Activated T-helper 2 cell treated with anti-CD3 and anti-CD28 coated beads, Interferon-gamma antibody, Interleukin-2, Interleukin-4, amounts not matched to agents 10 μg/mL and 5 μg/mL and 100 μg/mL, durations not matched to agents 14 hours and 24 hours and 36 hours (primary cell): ENCODE data around the gene PGAM4. TPM values are rescaled to one million over a fixed set of nuclear protein-coding genes. Genes with fewer than 3 reads are reported as not detected.
A peak's percentile ranks its signal among the peaks of the same experiment; 100 is the strongest.

Source experiments
- DNase-seq: peaks from one replicate; pipeline ENCODE4 v3.0.0; 2021; ENCODE audit warnings: low spot score
- H3K27ac Mint-ChIP-seq: one replicate; pipeline ENCODE4 v1.8.0; 2021; ENCODE audit warnings: mixed read lengths
- H3K27me3 Mint-ChIP-seq: one replicate; pipeline ENCODE4 v1.8.0; 2021; ENCODE audit warnings: low read depth, mixed read lengths
- H3K36me3 Mint-ChIP-seq: one replicate; pipeline ENCODE4 v1.8.0; 2021; ENCODE audit warnings: low read depth, mixed read lengths
- H3K4me1 Mint-ChIP-seq: one replicate; pipeline ENCODE4 v1.8.0; 2021; ENCODE audit warnings: low read depth, mixed read lengths
- H3K4me3 Mint-ChIP-seq: one replicate; pipeline ENCODE4 v1.8.0; 2021; ENCODE audit warnings: low read depth, mild to moderate bottlenecking, moderate library complexity, mixed read lengths
- H3K9me3 Mint-ChIP-seq: one replicate; pipeline ENCODE4 v1.8.0; 2021; ENCODE audit warnings: mixed read lengths
- intact Hi-C: fragments of 100-400 bp; cut with micrococcal nuclease; formaldehyde crosslinking; loops from one replicate; pipeline ENCODE4 v1.15.1; 2023
- total RNA-seq: library from RNA; stranded (reverse); gene quantifications from 2 replicates; pipeline ENCODE4 v1.2.3, GENCODE V29; 2022

The PGAM4 gene
- 0.48 and 0.66 TPM in 2 replicates for total RNA-seq

DNA sequence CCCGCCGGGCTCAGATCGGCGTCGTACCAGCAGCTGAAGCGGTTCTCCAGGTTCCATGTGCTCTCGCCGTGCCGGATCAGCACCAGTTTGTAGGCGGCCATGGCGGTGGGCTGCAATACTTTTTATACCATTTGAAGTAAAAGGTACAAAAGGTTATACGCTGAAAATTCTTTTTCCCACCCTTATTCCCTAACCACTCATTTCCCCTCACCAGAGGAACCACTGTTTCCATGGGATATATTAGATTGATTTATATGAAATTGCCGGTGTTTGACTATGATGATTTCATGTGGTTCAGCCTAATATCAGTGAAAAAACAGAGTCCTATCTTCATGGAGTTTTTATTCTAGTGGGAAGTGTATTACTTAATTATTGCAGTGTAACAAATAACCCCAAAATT lies at the start of gene PGAM4:
Gene PGAM4, minus strand, starts transcription at position 101 of the 400 bp plus-strand sequence. Its CDS starts 0 bp downstream, at position 101.
- Mint-ChIP-seq H3K4me1 (peaks cover 5% of the 10 kb centered on the region), H3K36me3 (peaks cover 17% of the 10 kb centered on the region), H3K27ac (no peak within 1 kb of the TSS), H3K4me3 (no peak within 1 kb of the TSS), H3K9me3 (no peaks in the 10 kb centered on the region), H3K27me3 (no peaks in the 10 kb centered on the region)
- no peak for DNase-seq
- intact Hi-C loops: loop anchor here (10.0 kb wide), 1 partner anchor 545 kb away; no protein-coding TSS in a partner anchor

- Mint-ChIP-seq H3K27ac (no peak overlapping the region), H3K36me3 (peaks cover 13% of the 10 kb centered on the region), H3K4me3 (no peak overlapping the region), H3K9me3 (no peaks in the 10 kb centered on the region), H3K4me1 (no peaks in the 10 kb centered on the region), H3K27me3 (no peaks in the 10 kb centered on the region)
- no peak for DNase-seq
- intact Hi-C loops: no loop called here
Measured at GRCh38 chrX:78011846-78012245, 42.4 kb upstream of the PGAM4 start.

- H3K36me3 Mint-ChIP-seq: peaks cover 4% of the 10 kb centered on the region
- H3K27me3 Mint-ChIP-seq: no peaks in the 10 kb centered on the region
- no peak overlapping the region for H3K4me3 Mint-ChIP-seq
Measured at GRCh38 chrX:77979870-77980269, 10.4 kb upstream of the PGAM4 start.

GRCh38 chrX:77977518-77977917 lies 8.1 kb upstream of the PGAM4 start:
- Mint-ChIP-seq H3K27me3 (no peaks in the 10 kb centered on the region), H3K36me3 (peaks cover 7% of the 10 kb centered on the region), H3K4me1 (no peaks in the 10 kb centered on the region), H3K4me3 (no peak overlapping the region), H3K9me3 (no peaks in the 10 kb centered on the region), H3K27ac (no peak overlapping the region)
- intact Hi-C loops: no loop called here
- no peak for DNase-seq

More at GRCh38 chrX:77979870-77980269, 10.4 kb upstream of the PGAM4 start:
- H3K4me1 Mint-ChIP-seq: no peaks in the 10 kb centered on the region
- intact Hi-C loops: no loop called here
- H3K9me3 Mint-ChIP-seq: no peaks in the 10 kb centered on the region
- no peak overlapping the region for H3K27ac Mint-ChIP-seq
- no peak for DNase-seq

DNA sequence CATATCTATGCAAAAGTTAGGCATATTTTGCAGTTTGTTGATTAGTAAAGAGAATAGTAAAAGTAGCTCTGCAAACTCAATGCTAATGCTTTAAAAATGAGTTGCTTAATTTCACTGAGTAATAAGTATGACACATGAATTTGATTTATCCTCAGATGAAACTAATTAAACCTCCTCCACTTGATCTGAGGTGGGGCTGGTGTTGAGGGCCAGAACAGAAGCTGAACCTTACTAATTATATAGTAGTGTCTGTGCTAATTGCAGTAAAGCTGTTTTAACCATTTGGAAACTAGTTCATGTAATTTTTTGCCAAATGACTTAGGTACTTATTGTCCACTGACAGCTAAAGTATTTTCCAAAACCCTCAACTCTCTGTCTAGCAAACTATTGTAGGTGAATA lies 7.7 kb upstream of the PGAM4 start:
- Mint-ChIP-seq H3K9me3 (no peaks in the 10 kb centered on the region), H3K27ac (no peak overlapping the region), H3K4me3 (no peak overlapping the region), H3K4me1 (no peaks in the 10 kb centered on the region), H3K36me3 (peaks cover 7% of the 10 kb centered on the region), H3K27me3 (no peaks in the 10 kb centered on the region)
- DNase-seq: no peak
- intact Hi-C loops: no loop called here

DNA sequence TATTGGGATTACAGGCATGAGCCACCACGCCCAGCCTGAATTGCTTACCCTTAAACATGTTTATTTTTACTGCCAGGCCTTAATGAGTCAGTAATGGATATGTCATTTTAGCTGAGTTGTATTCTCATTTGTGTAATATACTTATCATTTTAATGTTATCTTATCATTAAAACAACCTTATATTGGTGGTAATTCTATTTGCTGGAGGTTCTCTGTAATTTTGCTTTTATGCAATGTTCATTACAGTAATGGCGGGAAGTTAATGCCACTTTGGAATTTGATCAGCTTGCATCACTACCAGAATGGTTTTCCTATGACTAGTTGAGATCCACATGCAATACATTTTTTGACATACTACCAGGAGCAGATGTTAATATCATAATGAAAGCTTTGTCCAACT lies 6.3 kb upstream of the PGAM4 start:
- no peak overlapping the region for H3K4me3 Mint-ChIP-seq
- no peaks in the 10 kb centered on the region for H3K9me3 Mint-ChIP-seq
- H3K4me1 Mint-ChIP-seq: peaks cover under 1% of the 10 kb centered on the region
- no peak overlapping the region for H3K27ac Mint-ChIP-seq
- no peak for DNase-seq
- peaks cover 7% of the 10 kb centered on the region for H3K36me3 Mint-ChIP-seq
- H3K27me3 Mint-ChIP-seq: no peaks in the 10 kb centered on the region
- intact Hi-C loops: no loop called here

GRCh38 chrX:77967631-77968030 lies 1.8 kb downstream of the PGAM4 start:
- Mint-ChIP-seq H3K4me1 (peaks cover 7% of the 10 kb centered on the region), H3K4me3 (no peak overlapping the region)

DNA sequence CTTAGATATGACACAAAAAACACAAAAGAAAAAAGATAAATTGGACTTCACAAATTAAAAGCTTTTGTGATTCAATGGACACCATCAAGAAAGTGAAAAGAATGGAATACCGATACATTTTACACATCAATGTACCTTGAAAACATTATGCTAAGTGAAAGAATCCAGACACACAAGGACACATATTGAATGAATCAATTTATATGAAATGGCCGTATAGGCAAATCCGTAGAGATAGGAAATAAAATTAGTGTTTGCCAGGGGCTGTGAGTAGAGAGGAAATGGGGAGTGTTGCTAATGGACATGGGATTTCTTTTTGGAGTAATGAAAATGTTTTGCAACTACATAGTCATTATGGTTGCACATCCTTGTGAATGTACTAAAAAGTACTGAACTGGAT lies 3.1 kb downstream of the PGAM4 start:
- Mint-ChIP-seq H3K4me1 (peaks cover 17% of the 10 kb centered on the region), H3K9me3 (no peaks in the 10 kb centered on the region)

More at GRCh38 chrX:77967631-77968030, 1.8 kb downstream of the PGAM4 start:
- Mint-ChIP-seq H3K27me3 (no peaks in the 10 kb centered on the region), H3K36me3 (peaks cover 18% of the 10 kb centered on the region), H3K27ac (no peak overlapping the region), H3K9me3 (no peaks in the 10 kb centered on the region)
- intact Hi-C loops: loop anchor here (10.0 kb wide), 1 partner anchor 547 kb away; no protein-coding TSS in a partner anchor
- no peak for DNase-seq

DNA sequence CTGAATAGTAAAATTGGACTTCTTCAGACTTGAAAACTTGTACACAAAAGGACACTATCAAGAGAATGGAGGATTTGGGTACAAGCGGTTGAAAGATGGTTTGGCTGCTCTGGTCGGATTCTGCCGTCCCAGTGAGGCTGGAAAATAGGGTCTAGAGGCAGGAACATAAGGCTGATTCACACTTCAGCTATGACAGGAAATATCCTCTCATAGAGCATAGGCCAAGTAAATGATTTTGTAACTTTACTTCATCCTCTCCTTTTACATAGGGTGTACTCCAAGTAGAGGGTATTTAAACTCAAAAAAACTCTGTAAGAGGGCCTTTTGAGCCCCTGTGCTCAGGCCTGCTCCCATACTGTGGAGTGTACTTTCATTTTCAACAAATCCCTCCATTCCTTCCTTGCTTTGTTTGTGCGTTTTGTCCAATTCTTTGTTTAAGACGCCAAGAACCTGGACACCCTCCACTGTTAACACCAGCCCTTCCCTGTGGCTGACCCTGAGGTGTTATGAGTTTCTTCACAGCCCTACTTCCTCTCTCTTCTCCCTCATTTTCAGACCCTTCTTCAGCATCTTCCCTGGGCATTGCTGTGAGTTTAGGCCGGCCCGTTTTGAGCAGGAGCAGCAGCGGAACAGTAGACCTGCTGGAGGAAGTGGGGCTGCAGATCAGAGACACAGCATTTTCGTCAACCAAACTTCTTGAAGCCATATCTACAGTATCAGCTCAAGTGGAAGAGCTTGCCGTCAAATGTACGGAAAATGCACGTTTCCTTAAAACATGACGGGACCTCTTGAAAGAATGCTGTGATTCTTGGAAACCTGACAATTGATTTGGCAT lies 7.2 kb downstream of the PGAM4 start:
- Mint-ChIP-seq H3K27me3 (no peaks in the 10 kb centered on the region), H3K4me3 (peak overlapping the region; percentile 70), H3K27ac (peak overlapping the region; percentile 93), H3K4me1 (peaks cover 23% of the 10 kb centered on the region), H3K9me3 (peaks cover 12% of the 10 kb centered on the region), H3K36me3 (peaks cover 25% of the 10 kb centered on the region)
- DNase-seq: no peak
- intact Hi-C loops: loop anchor here (10.0 kb wide), 1 partner anchor 553 kb away; no protein-coding TSS in a partner anchor

More for the DNA sequence above, 3.1 kb downstream of the PGAM4 start:
- peaks cover 18% of the 10 kb centered on the region for H3K36me3 Mint-ChIP-seq
- no peak overlapping the region for H3K27ac Mint-ChIP-seq
- intact Hi-C loops: loop anchor here (10.0 kb wide), 1 partner anchor 548 kb away; no protein-coding TSS in a partner anchor
- no peaks in the 10 kb centered on the region for H3K27me3 Mint-ChIP-seq
- DNase-seq: no peak
- H3K4me3 Mint-ChIP-seq: no peak overlapping the region

DNA sequence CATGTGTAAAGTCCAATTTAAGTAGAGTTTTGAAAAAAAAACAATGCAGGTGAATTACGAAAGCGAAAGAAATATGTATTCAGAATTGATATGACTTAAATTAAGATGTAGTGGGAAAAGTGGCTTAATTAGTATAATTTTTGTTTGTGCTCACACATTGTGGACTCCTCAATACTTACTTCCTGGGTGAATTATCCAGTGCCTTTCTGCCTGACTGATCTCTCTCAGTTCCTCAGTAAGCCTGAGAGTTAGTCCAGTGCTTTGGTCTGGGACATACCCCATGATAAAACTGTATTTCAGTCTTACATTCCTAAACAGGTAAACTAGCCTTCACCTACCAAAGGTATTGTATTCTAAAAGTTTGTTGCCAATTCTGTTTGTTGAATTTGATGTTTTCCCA lies 8.4 kb downstream of the PGAM4 start:
- peaks cover 24% of the 10 kb centered on the region for H3K36me3 Mint-ChIP-seq
- H3K9me3 Mint-ChIP-seq: peaks cover 12% of the 10 kb centered on the region
- intact Hi-C loops: loop anchor here (2.0 to 10.0 kb wide), 2 partner anchors 50 to 554 kb away; partner anchors contain the start of gene ATP7A
- H3K4me3 Mint-ChIP-seq: peak overlapping the region; percentile 65
- no peaks in the 10 kb centered on the region for H3K27me3 Mint-ChIP-seq
- DNase-seq: no peak
- peaks cover 23% of the 10 kb centered on the region for H3K4me1 Mint-ChIP-seq
- peak overlapping the region; percentile 88 for H3K27ac Mint-ChIP-seq

GRCh38 chrX:77960567-77960966 lies 8.9 kb downstream of the PGAM4 start:
- intact Hi-C loops: loop anchor here (2.0 to 10.0 kb wide), 2 partner anchors 50 to 554 kb away; partner anchors contain the start of gene ATP7A

DNA sequence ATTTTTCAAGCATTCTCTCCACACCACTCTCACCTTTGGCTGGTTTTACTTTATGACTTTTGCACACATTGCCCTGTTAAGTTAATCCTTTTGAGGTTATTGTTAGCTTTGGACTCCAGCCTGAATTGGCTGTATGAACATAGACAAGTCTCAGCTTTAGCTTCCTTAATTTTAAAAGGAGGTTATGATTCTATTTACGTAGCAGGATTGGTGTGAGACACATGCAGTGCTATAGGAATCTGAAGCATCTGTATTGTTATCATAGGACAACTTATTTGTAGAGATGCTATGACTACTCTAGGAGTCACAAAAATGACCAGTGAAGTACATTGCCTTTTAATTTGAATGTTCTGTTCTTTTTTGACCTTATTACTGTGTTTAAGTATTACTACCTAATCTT lies 15.7 kb downstream of the PGAM4 start:
- peaks cover 13% of the 10 kb centered on the region for H3K4me1 Mint-ChIP-seq
- H3K9me3 Mint-ChIP-seq: peaks cover 15% of the 10 kb centered on the region
- DNase-seq: no peak
- no peak overlapping the region for H3K27ac Mint-ChIP-seq
- no peak overlapping the region for H3K4me3 Mint-ChIP-seq
- H3K27me3 Mint-ChIP-seq: no peaks in the 10 kb centered on the region
- intact Hi-C loops: no loop called here
- peaks cover 19% of the 10 kb centered on the region for H3K36me3 Mint-ChIP-seq

More at GRCh38 chrX:77960567-77960966, 8.9 kb downstream of the PGAM4 start:
- H3K4me3 Mint-ChIP-seq: peak overlapping the region; percentile 65
- H3K27ac Mint-ChIP-seq: peak overlapping the region; percentile 88
- no peak for DNase-seq
- H3K4me1 Mint-ChIP-seq: peaks cover 25% of the 10 kb centered on the region
- peaks cover 15% of the 10 kb centered on the region for H3K9me3 Mint-ChIP-seq
- H3K27me3 Mint-ChIP-seq: no peaks in the 10 kb centered on the region
- peaks cover 21% of the 10 kb centered on the region for H3K36me3 Mint-ChIP-seq

GRCh38 chrX:77953302-77953701 lies 16.1 kb downstream of the PGAM4 start:
- no peak overlapping the region for H3K27ac Mint-ChIP-seq
- intact Hi-C loops: no loop called here
- H3K4me1 Mint-ChIP-seq: peaks cover 13% of the 10 kb centered on the region
- DNase-seq: no peak
- H3K9me3 Mint-ChIP-seq: peaks cover 11% of the 10 kb centered on the region
- no peaks in the 10 kb centered on the region for H3K27me3 Mint-ChIP-seq
- no peak overlapping the region for H3K4me3 Mint-ChIP-seq
- peaks cover 17% of the 10 kb centered on the region for H3K36me3 Mint-ChIP-seq
